Myocyte (in vitro differentiated cells): ENCODE measurements around the gene PPP1R37. TPM values are rescaled to one million over a fixed set of nuclear protein-coding genes. Genes with fewer than 3 reads are reported as not detected.

Source experiments
- DNase-seq: peaks from one replicate; pipeline ENCODE4 v3.0.0-alpha.2; 2012; ENCODE audit warnings: low read depth
- total RNA-seq: library from RNA; depleted of rRNA; stranded (reverse); fragments of >200 nt; gene quantifications from 2 replicates; pipeline ENCODE4 v1.2.3, GENCODE V29; 2014

Gene PPP1R37
- total RNA-seq, 1 donor from 2014 or later: 80.2 TPM

DNA sequence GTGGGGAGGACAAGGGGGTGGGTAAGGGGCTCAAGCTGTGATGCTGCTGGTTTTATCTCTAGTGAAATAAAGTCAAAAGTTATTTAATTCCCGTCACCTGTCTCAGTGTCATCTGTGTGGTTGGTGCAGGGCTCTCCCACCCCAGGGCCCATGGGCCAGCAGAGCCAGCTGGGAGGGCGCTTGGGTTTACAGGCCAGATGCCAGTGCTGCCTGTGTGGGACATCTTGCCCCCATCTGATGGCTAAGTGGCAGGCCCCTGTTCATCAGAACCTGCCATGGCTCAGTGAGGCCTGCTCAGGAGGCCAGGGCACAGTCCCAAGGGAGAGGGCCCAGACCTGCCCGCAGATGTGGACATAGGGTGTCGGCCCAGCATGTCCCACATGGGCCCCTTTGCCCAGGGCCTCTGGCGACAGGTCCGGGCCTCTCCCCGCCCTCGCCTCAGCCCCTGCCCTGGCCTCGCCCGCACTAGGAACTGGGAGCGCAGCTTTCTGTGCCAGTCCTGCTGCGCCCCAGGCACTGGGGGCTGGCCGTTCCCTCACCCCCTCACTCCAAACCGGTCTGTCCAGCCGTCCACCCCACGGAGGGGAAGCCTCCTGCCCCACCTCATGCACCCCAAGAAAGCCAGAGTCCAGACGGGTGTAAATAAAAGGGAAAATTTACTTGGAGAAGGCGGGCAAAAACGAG is 22.0 kb upstream of the PPP1R37 start:
- DNase-seq: no peak

DNA sequence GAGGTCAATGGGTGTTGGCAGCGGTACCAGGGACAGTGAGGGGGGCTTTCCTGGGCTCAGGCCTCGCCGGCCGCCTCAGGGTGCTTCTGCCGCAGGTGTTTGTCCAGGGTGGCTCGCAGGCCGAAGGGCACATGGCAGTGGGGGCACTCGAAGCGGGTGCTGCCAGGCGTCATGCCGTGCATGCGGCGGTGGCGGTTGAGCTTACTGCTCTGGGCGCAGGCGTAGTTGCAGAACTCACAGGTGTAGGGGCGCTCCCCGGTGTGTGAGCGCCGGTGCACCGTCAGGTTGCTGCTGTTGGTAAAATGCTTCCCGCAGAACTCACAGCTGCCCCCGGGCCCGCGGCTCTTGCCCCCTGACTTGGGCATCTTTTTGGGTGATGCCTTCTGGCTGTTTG is 21.4 kb upstream of the PPP1R37 start:
- no peak for DNase-seq

DNA sequence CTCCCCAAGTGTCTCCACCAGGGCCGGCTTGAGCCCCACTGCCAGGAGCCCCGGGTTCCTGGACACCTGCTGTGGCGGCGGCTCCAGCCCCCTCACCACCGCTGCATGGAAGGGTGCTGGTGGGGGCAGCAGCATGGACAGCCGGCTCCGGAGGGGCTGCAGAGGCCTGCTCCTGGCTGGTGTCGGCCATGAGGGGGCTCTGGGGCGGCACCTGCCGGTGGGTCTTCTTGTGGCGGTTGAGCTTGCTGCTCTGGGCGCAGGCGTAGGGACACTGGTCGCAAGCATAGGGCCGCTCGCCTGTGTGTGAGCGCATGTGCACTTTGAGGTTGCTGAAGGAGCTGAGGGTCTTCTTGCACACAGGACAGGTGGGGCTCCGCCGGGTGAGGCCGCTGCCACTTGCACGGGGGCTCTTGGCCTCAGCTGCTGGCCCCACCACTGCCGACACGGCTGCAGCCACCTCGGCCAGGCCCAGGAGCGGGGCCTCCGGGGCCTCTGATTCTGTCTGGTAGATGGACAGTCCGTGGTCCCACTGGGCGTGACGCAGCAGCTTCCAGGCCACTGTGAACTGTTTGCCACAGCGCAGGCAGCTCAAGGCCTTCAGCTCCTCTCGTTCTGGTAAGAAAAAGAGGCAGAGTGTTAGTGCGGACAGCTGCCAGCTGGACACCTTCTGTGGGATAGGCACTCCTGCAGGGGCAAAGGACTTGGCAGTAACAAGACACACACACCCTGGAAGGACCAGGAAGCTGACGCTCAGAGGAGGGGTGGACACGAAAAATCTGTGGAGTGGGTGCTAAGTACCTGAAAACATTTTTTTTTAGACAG is 20.8 kb upstream of the PPP1R37 start:
- DNase-seq: no peak

GRCh38 chr19:45074744-45075300 is 18.2 kb upstream of the PPP1R37 start:
- DNase-seq: no peak

DNA sequence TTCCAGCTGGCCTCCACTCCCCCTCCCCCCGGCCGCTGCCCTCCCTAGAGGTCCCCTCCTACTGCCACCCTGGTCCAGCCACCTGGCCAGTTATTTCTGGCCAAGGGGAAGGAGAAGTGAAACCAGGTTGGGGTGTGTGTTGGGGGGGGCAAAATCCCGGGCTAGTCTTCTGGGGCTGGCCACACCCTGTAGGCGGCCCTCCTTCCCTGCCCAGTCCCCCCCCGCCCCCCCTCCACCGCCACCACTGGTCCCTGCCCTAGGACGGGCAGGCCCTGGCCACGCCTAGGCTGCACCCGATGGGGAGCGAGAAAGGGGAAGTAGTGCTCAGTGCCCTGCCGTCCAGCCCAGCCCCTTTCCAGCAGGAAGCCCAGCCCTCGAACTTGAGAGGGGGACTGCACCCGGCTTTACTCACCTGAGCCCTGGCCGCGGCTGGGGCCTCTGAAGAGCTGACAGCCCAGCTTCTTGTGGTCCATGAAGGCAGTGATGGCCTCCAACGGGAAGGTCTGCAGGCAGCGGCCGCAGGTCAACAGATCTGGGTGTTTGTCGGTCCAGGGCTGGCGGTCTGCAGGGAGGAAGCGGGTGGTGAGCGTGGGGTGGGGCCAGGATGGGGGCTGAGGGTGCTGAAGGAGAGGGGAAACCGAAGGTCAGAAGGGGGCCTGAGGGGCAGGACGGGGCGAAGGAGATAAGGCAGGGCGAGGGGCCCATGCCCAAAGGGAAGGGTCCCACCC is 17.5 kb upstream of the PPP1R37 start:
- peak; percentile 35 for DNase-seq

GRCh38 chr19:45076029-45076850 is 16.7 kb upstream of the PPP1R37 start, which contains the start of gene ZNF296:
Gene ZNF296, minus strand, starts transcription at chr19:45076478. Its CDS starts 105 bp downstream, at chr19:45076373.
- DNase-seq: no peak

GRCh38 chr19:45076851-45077730 is 15.9 kb upstream of the PPP1R37 start:
- no peak for DNase-seq

DNA sequence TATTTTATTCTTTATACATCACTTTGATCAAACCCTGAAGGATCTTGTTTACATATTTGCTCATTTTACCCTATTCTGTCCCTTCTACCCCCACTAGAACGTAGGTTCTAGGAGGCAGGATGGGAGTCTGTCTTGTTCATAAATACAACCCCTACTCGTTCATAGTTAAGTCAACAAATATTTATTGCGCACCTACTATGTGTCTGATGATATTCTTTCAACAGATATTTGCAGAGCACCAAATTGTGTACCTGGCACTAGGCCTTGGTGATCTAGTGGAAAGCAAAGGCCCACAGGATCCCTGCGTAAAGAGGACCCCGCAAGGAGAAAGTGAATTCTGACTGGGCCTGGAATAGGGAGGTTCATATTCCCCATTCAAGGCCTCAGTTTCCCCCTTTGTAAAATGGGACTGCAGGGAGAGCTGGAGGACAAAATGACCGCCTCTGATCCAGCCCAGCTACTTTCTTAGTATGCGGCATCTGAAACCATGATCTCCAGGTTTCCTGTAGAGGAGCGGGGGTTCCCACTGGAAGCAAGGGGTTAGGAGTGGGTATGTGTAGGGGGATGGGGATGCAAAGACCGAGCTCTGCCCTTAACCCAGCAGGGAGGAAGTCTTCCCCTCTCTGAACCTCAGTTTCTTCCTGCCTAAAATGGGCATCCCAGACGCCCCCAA is 14.5 kb upstream of the PPP1R37 start:
- no peak for DNase-seq

DNA sequence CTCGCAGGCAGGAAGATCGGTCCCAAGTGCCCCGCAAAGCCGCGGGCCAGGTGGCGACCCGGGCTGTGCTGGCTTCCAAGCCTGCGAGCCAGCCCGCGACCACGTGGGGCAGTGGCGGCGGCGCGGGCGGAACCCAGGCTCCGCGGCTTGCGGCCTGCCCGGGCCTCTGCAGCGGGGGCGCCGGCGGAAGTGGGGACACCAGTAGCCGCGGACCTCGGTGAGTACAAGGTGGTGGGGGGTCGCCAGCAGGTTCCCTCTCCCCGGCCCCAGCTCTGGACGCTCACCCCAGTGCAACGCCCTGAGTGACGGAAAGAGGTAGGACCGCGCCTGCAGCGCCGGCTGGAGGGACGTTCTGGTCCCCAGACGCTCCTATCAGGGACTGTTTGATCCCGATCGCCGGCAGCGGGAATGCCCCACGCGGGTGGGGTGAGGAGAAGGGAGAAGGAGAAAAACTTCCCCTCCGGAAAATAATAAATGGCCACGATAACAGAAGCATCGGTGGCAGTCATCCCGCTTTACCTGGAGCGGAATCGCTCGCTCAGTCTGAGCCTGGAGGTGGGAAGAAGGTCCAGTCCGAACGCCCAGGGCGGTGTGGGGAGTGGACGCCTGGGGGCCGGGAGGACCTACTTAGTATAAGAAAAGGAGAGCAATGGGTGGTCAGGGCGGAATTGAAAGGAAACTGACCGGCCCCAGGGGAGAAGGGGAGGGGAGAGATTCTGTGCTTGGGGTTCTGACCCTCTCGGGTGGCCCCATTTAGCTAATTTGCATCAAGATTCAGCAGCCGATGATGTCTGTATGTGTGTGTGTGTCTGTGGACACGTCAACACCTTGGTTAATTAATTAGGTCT is 13.7 kb upstream of the PPP1R37 start, which contains the start of gene GEMIN7:
GEMIN7 (plus strand) TSS at position 198 of the 848 bp plus-strand sequence. CDS start 10,855 bp downstream, outside the sequence.
- DNase-seq: peak; percentile 80

GRCh38 chr19:45079911-45080370 is 13.0 kb upstream of the PPP1R37 start:
- no peak for DNase-seq

GRCh38 chr19:45082170-45082569 is 10.8 kb upstream of the PPP1R37 start:
- DNase-seq: no peak

GRCh38 chr19:45086480-45086879 is 6.5 kb upstream of the PPP1R37 start:
- DNase-seq: no peak

DNA sequence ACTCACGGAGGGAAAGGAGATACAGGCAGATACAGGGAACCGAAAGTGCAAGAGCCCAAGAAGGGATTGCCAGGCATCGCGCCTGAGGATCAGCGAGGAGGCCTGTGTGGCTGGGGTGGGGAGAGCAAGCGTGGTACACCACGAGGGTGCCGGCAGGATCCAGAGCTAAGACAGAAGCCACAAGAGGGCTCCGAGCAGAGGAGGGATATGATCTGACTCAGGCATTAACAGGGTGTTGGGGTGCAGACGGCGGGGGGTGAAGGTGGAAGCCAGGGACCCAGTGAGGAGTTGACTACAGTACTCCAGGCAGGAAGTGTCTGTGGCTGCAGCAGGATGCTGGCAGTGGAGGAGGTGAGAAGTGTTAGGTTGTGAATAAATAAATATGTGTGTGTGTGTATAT is 5.4 kb upstream of the PPP1R37 start:
- DNase-seq: peak; percentile 24

DNA sequence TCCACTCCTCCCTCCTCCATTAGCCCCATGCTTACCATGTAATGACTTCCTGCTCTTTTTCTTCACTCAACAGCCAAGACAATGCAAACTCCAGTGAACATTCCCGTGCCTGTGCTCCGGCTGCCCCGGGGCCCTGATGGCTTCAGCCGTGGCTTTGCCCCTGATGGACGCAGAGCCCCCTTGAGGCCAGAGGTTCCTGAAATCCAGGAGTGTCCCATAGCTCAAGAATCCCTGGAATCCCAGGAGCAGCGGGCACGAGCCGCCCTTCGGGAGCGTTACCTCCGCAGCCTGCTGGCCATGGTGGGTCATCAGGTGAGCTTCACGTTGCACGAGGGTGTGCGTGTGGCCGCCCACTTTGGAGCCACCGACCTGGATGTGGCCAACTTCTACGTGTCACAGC is 2.9 kb upstream of the PPP1R37 start:
- DNase-seq: no peak

DNA sequence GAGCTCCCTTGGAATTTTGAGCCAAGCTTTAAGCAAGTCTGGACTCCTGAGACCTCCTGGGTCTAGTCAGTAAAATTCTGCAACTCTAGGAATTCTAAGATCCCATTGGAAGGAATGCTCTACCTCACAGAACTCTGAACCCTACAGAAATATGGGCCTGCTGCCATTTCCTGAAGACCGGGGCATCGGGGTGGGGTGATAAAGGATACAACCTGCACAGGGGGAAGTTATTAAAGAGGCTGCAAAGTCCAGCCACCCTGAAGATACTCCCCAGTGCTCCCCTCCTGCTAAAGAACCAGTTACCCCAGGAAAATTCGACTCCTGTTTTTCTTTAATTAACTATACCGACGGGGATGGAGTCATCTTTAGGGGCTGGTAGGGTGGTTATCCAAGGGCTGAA is 2.4 kb upstream of the PPP1R37 start:
- no peak for DNase-seq

GRCh38 chr19:45091031-45091923 is 1.7 kb upstream of the PPP1R37 start:
- peak; percentile 99 for DNase-seq

DNA sequence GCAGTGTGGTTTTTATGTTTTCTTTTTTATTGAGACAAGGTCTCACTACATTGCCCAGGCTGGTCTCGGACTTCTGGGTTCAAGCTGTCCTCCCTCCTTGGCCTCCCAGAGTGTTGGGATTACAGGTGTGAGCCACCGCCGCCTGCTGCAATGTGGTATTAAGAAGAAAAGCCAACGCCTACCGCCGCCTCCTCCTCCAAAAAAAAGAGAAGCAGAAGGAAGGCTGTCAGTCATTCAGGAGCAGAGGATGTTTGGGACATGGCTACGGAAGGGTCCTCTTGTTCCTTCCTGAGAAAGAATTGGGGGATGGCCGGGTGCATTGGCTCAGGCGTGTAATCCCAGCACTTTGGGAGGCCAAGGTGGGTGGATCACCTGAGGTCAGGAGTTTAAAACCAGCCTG is 1.2 kb downstream of the PPP1R37 start:
- DNase-seq: no peak
